Prostate gland (tissue), 2 donors: ENCODE results near the gene ZNF189. TPM values are rescaled to one million over a fixed set of nuclear protein-coding genes. Genes with fewer than 3 reads are reported as not detected.
"Not testable (repeated sequence)": the region's sequence is repeated elsewhere in the genome, so short reads cannot be mapped to it uniquely, and the experiment has no call there.

Experiments
- DNase-seq: peaks from one replicate; pipeline ENCODE4 v3.0.0-alpha.2; 2019; ENCODE audit warnings: low spot score
- H3K27ac ChIP-seq, 2 donors: fragments of 200-600 bp; sonication (generic); 2 replicates each; pipeline ENCODE4 v1.5.1; 2017 to 2019
- H3K27me3 ChIP-seq: fragments of 200-600 bp; sonication (generic); replicated peaks from 2 replicates; pipeline ENCODE4 v1.5.1; 2019; ENCODE audit not compliant: insufficient read depth
- H3K36me3 ChIP-seq, 2 donors: fragments of 200-600 bp; sonication (generic); 1 replicate in 1 of 2; 2 replicates in 1 of 2; pipeline versions ENCODE4 v1.5.1 to v1.8.1; 2017 to 2019
- H3K4me1 ChIP-seq: fragments of 200-600 bp; sonication (generic); replicated peaks from 2 replicates; pipeline ENCODE4 v1.5.1; 2019
- H3K4me3 ChIP-seq, 2 donors: fragments of 200-600 bp; sonication (generic); 2 replicates each; pipeline ENCODE4 v1.5.1; 2017 to 2019
- H3K9me3 ChIP-seq: fragments of 200-600 bp; sonication (generic); 2 replicates; pipeline ENCODE4 v1.5.1; 2017
- POLR2A ChIP-seq: fragments of 450-650 bp; IDR thresholded peaks from one replicate; pipeline ENCODE4 v1.6.1; 2016; ENCODE audit warnings: antibody characterized with exemption, mild to moderate bottlenecking
- POLR2AphosphoS5 ChIP-seq: sonication (generic); formaldehyde crosslinking; IDR thresholded peaks from one replicate; pipeline ENCODE4 v1.6.1; 2017; ENCODE audit warnings: antibody characterized with exemption
- WGBS: methylation state at CpG from one replicate; pipeline ENCODE4 v1.1.5; 2018; 5-methylcytosine and 5-hydroxymethylcytosine counted together
- intact Hi-C: fragments of 100-400 bp; cut with DNase I; formaldehyde crosslinking; loops from one replicate; pipeline ENCODE4 v1.14.2; 2022
- total RNA-seq, 2 donors: library from RNA; depleted of rRNA; stranded (reverse); fragments of >200 nt; gene quantifications; one replicate each; pipeline ENCODE4 v1.1.0, GENCODE V29; 2016
- TF ChIP-seq, protein P1 (sequence below), 4 experiments: fragments of 200-600 bp in 2 of 4; fragments of 450-650 bp in 2 of 4; sonication (generic) in 2 of 4; IDR thresholded peaks; 1 replicate in 3 of 4; 2 replicates in 1 of 4; pipeline ENCODE4 v1.5.1; 2016 to 2019; ENCODE audit warnings: antibody characterized with exemption in 4 of 4, mild to moderate bottlenecking in 2 of 4, moderate library complexity in 2 of 4

Gene ZNF189
- total RNA-seq, 2 donors from 2014 or later, result 20.9 to 31.4 TPM

DNA sequence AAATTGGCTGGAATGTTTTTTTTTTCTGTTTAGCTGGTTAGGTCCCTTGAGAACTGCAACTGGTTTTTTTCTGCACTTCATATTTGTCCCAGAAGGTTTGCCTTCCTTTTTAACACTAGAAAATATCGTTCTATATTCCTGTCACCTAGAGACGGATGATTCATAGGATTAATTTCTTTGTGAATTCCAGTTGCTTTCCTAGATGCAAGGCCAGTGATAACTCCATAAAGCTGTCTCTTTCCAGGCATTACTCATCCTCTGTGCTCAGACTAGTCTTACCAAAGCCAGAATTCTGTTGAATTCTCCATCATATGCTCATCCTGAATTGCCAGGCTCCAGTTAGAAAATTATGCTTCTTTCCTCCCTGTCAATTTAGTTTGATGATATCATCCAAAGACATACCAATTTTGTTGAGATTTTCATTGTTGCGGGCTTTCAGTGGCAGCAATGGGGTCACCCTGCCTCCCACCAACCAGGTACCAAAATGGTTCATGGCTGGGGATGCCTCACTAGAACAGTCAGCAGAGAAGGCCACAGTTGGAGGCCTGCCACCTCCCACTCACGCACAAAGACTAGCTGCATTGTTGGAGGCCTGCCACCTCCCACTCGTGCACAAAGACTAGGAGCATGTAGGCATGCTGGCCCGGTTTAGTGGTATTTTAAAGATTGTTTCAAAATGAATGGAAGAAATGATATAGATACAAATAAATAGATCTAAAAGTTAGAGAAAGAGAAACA, 22.4 kb upstream of the ZNF189 start:
- H3K9me3 ChIP-seq, result no peaks in the 10 kb centered on the region
- intact Hi-C loops, result no loop called here
- H3K27ac ChIP-seq, result no peak overlapping the region
- no peak overlapping the region for H3K4me3 ChIP-seq
- TF ChIP-seq, protein P1, sequence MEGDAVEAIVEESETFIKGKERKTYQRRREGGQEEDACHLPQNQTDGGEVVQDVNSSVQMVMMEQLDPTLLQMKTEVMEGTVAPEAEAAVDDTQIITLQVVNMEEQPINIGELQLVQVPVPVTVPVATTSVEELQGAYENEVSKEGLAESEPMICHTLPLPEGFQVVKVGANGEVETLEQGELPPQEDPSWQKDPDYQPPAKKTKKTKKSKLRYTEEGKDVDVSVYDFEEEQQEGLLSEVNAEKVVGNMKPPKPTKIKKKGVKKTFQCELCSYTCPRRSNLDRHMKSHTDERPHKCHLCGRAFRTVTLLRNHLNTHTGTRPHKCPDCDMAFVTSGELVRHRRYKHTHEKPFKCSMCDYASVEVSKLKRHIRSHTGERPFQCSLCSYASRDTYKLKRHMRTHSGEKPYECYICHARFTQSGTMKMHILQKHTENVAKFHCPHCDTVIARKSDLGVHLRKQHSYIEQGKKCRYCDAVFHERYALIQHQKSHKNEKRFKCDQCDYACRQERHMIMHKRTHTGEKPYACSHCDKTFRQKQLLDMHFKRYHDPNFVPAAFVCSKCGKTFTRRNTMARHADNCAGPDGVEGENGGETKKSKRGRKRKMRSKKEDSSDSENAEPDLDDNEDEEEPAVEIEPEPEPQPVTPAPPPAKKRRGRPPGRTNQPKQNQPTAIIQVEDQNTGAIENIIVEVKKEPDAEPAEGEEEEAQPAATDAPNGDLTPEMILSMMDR (IDR thresholded peaks at IDR 0.05), result no peak
- TF ChIP-seq POLR2A (no peak), POLR2AphosphoS5 (no peak)
- WGBS, result 55% methylated on average over 6 of the region's 6 CpGs
- no peak for DNase-seq
- no peaks in the 10 kb centered on the region for H3K36me3 ChIP-seq
- H3K4me1 ChIP-seq, result no peaks in the 10 kb centered on the region
- H3K27me3 ChIP-seq, result no peaks in the 10 kb centered on the region

DNA sequence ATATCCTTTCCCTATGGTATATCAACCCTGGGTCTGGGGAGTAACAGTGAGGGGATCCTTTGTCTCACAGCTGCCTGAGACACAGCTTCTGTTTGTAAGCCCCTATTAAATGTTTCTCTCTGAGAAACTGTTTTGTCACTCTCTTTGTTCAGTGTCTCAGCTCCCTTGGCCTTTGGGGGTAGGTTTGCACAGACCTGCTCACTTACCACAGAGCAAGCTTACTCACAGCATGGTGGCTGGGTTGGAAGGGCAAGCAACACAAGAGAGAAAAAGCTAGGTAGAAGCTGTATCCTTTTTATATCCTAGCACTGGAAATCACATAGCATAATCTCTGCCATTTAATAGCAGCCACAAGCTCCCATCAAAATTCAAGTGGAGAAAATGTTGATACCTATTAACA, 18.4 kb upstream of the ZNF189 start:
- Histone ChIP-seq H3K4me3 (no peak overlapping the region), H3K27me3 (no peaks in the 10 kb centered on the region), H3K9me3 (no peaks in the 10 kb centered on the region), H3K27ac (no peak overlapping the region), H3K4me1 (no peaks in the 10 kb centered on the region), H3K36me3 (no peaks in the 10 kb centered on the region)
- intact Hi-C loops, result no loop called here
- no peak for DNase-seq
- TF ChIP-seq POLR2AphosphoS5, result no peak
- TF ChIP-seq, protein P1 (IDR thresholded peaks at IDR 0.05), result no peak
- no peak for TF ChIP-seq POLR2A

DNA sequence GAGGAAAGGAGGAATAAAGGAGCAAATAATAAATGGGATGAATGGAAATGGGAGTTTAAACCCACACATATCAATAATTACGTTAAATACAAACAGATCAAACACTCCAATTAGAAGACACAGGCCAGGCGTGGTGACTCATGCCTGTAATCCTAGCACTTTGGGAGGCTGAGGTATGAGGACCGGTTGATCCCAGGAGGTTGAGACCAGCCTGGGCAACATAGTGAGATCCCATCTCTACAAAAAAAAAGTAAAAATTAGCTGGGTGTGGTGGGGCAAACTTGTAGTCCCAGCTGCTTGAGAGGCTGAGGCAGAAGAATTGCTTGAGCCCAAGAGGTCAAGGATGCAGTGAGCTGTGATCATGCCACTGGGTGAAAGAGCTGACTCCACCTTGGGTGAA, 17.5 kb upstream of the ZNF189 start:
- Histone ChIP-seq H3K4me1 (no peaks in the 10 kb centered on the region), H3K27me3 (no peaks in the 10 kb centered on the region), H3K36me3 (no peaks in the 10 kb centered on the region), H3K9me3 (no peaks in the 10 kb centered on the region), H3K4me3 (no peak overlapping the region), H3K27ac (no peak overlapping the region)
- TF ChIP-seq POLR2A, result no peak
- TF ChIP-seq, protein P1 (IDR thresholded peaks at IDR 0.05), result no peak
- no peak for TF ChIP-seq POLR2AphosphoS5
- DNase-seq, result no peak
- intact Hi-C loops, result no loop called here
- WGBS, result 94% methylated on average over 3 of the region's 3 CpGs

DNA sequence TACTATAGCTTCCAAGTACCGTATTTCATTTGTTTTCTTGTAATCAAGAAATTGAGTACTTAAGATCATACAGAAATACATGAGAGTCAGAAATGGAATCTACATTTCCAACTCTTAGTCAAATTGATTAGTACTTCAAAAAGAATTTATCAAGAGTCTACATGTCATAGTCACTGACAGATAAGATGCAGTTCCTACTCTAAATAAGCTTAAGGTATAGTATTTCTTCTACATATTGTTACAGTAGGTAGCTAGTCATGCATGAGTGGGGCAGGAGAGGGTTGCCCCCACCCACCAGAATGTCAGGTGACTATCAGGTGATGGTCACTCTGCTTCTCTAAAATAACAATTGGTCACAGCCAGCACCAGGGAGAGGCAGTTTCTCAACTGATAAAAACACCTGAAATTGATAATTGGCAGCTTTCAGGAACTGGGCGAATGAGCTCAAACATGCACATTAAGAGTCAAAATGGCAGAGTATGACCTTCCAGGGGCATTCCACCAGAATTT, 16.8 kb upstream of the ZNF189 start:
- Histone ChIP-seq H3K27me3 (no peaks in the 10 kb centered on the region), H3K36me3 (no peaks in the 10 kb centered on the region), H3K4me3 (no peak overlapping the region), H3K9me3 (no peaks in the 10 kb centered on the region), H3K27ac (no peak overlapping the region), H3K4me1 (no peaks in the 10 kb centered on the region)
- no peak for DNase-seq
- 97% methylated on average over 2 of the region's 2 CpGs for WGBS
- TF ChIP-seq POLR2AphosphoS5 (no peak), POLR2A (no peak)
- TF ChIP-seq, protein P1 (IDR thresholded peaks at IDR 0.05), result no peak
- intact Hi-C loops, result no loop called here

DNA sequence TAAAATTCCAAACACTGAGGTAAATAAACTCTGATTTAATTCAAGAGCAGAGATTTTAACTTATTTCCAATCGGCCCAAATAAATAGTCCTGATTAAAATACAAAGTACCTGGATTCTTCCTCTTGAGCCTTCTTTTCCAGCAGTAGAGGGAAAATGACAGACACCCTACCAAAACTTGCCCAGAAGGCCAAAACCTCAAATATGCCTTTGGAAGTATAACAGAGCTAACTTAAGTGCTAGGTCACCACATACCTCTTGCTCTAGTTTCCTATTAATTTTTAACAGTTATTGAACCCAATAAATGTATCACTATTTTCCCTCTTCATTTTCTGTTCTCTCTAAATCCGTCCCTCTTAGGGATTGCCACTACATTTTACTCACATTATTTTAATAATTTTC, 15.3 kb upstream of the ZNF189 start:
- intact Hi-C loops, result no loop called here
- no peaks in the 10 kb centered on the region for H3K4me1 ChIP-seq
- no peak overlapping the region for H3K27ac ChIP-seq
- 86% methylated on average over 2 of the region's 2 CpGs for WGBS
- no peaks in the 10 kb centered on the region for H3K36me3 ChIP-seq
- DNase-seq, result no peak
- no peak overlapping the region for H3K4me3 ChIP-seq
- no peaks in the 10 kb centered on the region for H3K27me3 ChIP-seq
- H3K9me3 ChIP-seq, result no peaks in the 10 kb centered on the region
- TF ChIP-seq POLR2AphosphoS5, result no peak
- TF ChIP-seq, protein P1 (IDR thresholded peaks at IDR 0.05), result no peak
- TF ChIP-seq POLR2A, result no peak

DNA sequence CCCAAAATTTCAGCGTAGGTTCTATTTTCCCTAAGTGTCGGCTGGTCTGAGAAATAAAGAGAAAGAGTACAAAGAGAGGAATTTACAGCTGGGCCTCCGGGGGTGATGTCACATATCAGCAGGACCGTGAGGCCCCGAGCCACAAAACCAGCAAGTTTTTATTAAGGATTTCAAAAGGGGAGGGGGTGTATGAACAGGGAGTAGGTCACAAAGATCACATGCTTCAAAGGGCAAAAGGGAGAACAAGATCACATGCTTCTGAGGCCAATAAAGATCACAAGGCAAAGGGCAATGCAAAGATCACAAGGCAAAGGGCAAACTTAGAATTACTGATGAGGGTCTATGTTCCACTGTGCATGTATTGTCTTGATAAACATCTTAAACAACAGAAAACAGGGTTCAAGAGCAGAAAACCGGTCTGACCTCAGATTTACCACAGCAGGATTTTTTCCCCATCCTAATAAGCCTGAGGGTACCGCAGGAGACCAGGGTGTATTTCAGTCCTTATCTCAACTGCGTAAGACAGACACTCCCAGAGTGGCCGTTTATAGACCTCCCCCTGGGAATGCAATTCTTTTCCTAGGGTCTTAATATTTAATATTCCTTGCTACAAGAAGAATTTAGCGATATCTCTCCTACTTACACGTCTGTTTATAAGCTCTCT, 13.6 kb upstream of the ZNF189 start, which contains the start of gene BAAT:
Gene BAAT (minus strand): TSS at position 134 of the 664 bp plus-strand sequence. CDS start 13,602 bp downstream, outside the sequence.
- H3K4me1 ChIP-seq, intact Hi-C loops, DNase-seq, H3K27me3 ChIP-seq, H3K36me3 ChIP-seq, H3K9me3 ChIP-seq, H3K4me3 ChIP-seq, H3K27ac ChIP-seq: not testable (repeated sequence)
- WGBS, result 91% methylated on average over 11 of the region's 11 CpGs
